ENCODE data around the gene AHNAK2.
"Not testable (repeated sequence)": the region's sequence is repeated elsewhere in the genome, so short reads cannot be mapped to it uniquely, and the experiment has no call there.

AHNAK2 gene

DNA sequence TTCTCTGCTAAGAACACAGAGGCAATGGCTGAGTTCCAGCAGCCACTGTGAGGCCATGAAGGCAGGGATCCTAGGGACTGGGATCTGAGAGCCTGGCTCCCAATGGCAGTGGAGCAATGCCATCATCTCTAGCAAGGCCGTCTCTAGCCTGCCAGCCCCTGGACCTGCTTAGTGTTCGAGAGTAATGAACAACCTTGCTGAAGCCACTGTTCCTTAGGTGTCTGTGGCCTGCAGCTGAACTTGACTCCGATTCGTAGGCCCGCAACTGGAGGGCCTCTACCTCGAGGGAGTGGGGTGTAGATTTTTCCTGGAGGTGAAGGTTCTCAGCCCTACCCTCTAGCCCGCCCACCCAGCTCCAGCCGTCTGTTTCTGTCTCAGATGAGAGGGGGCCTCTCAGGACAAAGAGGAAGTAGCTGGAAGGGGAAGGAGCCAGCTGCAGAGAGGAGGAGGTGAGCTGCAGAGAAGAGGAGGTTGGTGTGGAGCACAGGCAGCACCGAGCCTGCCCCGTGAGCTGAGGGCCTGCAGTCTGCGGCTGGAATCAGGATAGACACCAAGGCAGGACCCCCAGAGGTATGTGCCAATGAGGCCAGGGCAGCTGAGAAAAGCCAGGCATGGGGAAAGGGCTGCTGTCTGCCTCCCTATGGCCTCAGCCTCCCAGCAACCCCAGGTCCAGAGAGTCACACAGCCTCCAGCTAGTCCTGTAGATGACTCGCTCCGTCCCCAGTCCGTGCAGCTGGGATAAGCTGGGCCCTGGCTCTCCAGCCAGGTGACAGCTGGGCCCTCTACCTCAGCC is 53.6 kb downstream of the AHNAK2 start, which contains the start of gene PLD4:
Gene PLD4, plus strand, starts transcription at position 459 of the 793 bp plus-strand sequence. CDS start 2,262 bp downstream, outside the sequence.
- FAIRE-seq: no peak

DNA sequence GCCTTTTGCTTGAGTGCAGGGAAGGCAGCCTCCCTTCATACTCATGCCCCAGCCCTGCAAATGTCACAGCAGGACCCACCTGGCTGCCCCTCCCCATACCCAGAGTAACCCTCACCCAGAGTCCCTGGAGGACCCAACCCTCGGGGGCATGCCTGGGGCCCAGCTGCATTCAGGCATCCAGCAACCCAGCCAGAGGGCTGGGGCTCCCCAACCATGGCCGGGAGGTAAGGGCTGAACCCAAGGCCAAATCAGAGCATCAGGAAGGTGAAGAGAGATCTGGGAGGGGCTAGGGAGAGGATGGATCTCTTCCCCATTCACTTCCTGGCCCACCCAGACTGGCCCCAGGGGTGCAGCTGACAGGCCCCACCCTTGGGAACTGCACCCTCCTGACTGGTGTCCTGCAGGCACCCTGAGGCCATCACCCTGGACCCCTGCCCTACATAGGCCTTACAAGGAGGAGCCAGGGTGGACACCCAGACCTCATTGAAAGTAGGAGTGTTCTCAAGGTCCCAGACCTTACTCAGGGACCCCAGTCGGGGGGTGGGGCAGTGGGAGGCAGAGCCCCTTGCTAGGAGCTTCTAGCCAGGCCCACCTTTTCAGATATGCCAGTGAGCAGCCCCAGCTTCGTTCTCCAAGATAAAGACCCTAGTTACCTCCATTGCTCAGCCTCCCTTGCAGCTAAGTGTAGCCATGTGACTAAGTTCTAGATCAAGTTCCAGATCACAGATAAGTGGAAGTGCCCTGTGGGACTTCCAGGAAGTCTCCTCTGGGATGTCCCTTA is 54.3 kb downstream of the AHNAK2 start:
- FAIRE-seq: no peak

DNA sequence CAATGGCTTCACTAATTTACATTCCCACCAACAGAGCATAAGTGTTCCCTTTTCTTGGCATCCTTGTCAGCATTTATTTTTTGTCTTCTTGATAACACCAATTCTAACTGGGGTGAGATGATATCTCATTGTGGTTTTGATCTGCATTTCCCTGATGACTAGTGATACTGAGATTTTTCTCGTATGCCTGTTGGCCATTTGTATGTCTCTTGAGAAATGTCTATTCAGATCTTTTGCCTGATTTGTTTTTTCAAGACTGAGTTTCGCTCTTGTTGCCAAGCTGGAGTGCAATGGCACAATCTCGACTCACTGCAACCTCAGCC is 58.2 kb downstream of the AHNAK2 start:
- no peak for FAIRE-seq

DNA sequence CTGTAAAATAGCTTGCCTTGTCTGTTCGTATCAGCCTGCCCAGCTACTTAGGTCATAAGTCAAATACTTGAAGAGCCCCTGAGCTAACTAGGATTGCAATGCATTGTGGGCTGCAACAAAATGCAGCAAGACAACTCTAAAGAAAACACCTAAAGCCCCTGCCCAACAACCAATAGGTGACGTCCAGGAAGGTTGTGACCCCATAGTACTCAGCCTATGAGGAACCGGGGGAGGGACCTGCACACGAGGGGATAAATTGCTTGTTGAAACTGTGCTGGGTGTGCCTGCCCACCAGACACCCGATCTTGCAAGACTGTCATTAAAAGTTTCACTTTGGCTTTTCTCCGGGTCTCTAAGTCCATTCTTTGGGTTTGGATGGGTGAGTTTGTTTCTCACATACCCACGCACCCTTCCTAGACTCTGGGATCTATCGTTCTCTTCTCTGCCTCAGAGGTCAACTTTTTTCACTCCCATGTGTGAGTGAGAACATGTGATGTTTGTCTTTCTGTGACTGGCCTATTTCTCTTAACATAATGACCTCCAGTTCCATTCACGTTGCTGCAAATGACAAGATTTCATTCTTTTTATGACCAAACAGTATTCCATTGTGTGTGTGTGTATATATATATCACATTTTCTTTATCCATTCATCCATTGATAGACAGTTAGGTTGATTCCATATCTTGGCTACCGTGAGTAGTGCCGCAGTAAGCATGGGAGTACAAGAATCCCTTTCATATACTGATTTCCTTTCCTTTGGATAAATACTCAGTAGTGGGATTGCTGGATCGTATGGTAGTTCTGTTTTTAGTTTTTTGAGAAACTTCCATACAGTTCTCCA is 58.8 kb downstream of the AHNAK2 start:
- not testable (repeated sequence) for FAIRE-seq

DNA sequence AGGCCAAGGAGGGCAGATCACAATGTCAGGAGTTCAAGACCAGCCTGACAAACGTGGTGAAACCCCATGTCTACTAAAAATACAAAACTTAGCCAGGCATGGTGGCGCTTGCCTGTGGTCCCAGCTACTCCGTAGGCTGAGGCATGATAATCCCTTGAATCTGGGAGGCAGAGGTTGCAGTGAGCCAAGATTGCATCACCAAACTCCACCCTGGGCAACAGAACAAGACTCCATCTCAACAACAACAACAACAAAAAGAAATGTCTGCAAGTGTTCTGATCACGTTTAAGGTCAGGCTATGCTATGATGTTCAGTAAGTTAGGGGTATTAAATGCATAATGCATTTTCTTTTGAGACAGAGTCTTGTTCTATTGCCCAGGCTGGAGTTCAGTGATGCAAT is 60.2 kb downstream of the AHNAK2 start:
- FAIRE-seq: no peak

DNA sequence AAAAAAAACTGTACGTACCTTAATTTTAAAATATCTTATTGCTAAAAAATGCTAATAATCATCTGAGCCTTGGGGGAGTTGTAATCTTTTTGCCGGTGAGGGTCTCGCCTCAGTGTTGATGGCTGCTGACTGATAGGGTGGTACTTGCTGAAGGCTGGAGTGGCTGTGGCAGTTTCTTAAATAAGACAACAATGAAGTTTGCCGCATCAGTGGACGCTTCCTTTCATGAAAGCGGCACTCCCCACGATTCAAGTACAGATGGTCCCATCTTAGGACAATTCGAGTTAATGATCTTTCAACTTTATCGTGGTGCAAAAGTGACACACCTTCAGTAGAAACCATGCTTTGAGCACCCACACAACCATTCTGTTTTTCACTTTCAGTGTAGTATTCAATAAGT is 61.1 kb downstream of the AHNAK2 start:
- no peak for FAIRE-seq

DNA sequence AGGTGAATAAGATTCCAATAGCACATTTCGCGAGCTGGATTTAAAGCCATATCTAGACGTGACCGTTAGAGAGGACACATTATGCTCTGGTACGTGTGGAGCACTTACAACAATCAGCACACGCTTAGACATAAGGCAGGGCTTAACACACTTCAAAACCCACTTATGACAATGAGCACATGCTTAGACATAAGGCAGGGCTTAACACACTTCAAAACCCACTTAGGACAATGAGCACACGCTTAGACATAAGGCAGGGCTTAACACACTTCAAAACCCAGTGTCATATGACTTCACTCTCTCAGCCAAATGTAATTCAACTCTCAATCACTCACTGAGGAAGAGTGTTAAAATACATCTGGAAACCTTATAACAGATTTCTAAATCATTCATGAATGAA is 64.7 kb downstream of the AHNAK2 start:
- FAIRE-seq: no peak

DNA sequence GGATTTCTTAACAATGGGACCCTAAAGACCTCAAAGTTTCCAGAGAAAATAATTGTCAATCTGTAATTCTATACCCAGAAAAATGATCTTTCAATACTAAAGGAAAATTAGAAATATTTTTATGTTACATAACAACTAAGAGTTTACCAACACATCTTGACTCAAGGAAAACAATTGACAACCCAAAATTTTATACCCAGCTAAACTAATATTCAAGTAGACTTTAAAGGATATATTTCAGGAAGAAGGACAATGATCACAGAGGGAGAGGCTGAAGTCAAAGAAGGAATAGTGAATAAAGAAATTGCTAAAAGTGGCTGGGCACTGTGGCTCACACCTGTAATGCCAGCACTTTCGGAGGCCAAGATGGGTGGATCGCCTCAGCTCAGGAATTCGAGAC is 66.1 kb downstream of the AHNAK2 start:
- FAIRE-seq: no peak

DNA sequence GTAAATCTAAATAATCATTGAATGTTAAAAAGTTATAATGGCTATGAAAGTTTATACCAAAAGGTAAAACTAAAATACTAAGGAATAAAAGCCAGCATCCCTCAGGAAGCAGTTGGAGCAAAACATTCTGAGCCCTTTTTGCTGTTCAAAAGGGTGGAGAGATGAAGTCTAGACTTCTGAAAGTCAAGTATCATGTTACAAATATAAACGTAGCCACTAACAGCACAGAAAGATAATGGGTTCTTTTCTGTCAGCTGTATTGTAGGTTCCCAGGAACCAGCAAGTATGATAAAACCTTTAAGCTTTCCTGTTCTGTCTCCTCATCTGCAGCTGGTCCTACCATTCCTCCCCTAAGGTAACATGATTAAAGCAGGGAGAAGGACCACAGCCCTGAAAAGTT is 69.9 kb downstream of the AHNAK2 start:
- no peak for FAIRE-seq

DNA sequence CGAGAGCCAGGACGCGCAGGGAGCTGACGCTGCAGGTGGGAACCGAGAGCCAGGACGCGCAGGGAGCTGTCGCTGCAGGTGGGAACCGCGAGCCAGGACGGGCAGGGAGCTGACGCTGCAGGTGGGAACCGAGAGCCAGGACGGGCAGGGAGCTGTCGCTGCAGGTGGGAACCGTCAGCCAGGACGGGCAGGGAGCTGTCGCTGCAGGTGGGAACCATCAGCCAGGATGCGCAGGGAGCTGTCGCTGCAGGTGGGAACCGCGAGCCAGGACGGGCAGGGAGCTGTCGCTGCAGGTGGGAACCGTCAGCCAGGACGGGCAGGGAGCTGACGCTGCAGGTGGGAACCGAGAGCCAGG is 72.6 kb downstream of the AHNAK2 start:
- not testable (repeated sequence) for FAIRE-seq

DNA sequence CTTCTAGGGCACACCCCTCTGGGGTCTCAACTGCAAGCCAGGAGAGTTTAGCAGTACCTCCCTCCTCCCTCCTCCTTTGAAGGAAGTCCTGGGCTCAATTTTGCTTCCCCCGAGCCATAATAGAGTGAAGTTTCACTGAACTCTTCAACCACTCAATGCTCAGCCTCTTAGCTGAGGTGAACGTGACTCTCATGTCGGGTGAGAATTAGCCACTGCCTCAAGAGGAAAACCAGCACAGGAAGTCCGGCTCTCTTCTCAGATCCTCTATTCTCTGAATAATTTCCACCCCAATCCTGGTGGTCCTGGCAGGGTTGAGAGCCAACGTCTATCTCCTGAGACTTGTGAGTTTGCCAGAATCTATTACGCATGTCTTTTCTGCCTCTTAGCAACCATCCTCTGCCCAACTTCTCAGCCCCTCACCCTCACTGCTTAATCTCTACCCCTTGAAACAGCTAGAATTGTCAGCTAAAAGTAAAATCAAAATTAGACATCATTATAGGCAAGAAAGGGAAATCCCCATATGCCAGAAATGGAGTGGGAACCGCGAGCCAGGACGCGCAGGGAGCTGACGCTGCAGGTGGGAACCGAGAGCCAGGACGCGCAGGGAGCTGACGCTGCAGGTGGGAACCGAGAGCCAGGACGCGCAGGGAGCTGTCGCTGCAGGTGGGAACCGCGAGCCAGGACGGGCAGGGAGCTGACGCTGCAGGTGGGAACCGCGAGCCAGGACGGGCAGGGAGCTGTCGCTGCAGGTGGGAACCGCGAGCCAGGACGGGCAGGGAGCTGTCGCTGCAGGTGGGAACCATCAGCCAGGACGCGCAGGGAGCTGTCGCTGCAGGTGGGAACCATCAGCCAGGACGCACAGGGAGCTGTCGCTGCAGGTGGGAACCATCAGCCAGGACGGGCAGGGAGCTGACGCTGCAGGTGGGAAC is 73.3 kb downstream of the AHNAK2 start:
- not testable (repeated sequence) for FAIRE-seq

DNA sequence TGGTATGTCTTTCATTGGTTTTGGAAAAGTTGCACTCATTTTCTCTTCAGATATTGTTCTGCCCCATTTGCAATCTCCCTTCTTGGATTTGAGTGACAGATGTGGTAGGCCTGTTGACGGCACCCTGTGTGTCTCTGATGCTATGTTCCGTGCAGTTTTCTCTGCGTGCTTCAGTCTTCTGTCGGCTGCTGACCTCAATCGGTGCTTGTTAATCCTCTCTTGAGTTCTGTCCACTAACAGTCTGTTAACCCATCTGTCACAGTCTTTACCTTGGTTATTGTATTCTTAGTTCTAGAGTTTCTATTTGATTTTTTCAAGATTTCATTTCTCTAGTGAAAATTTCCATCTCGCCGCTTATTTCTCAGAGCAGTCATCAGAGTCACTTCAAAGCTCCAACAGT is 74.2 kb downstream of the AHNAK2 start:
- FAIRE-seq: no peak

DNA sequence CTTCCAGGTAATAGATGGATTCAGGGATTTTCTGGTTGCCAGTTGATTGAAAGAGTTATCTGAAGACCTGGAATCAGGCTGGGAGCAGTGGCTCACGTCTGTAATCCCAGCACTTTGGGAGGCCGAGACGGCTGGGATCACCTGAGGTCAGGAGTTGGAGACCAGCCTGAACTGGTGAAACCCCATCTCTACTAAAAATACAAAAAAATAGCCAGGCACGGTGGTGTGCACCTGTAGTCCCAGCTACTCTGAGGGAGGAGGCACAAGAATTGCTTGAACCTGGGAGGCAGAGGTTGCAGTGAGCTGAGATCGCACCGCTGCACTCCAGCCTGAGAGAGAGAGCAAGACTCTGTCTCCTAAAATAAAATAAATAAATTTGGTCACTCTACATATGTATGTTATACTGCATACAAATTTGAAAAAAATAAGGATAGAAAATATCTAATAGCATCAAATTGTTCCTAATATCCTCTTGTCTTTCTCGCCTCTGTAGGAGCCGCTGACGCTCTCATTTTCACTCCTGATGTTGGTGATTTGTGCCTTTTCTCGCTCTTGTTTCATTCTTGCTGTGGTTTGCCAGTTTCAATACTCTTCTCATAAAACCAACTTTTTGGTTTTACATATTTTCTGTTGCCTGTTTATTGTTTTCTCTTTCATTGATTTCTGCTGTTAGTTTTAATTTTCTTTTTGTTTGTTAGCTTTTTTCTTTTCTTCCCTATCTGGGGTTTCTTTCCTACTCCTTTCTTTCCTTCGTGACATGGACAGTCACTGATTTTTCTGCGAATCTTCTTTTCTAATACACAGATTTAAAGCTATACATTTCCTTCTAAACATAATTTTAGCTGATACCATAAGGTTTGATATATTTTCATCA is 77.3 kb downstream of the AHNAK2 start:
- FAIRE-seq: no peak

DNA sequence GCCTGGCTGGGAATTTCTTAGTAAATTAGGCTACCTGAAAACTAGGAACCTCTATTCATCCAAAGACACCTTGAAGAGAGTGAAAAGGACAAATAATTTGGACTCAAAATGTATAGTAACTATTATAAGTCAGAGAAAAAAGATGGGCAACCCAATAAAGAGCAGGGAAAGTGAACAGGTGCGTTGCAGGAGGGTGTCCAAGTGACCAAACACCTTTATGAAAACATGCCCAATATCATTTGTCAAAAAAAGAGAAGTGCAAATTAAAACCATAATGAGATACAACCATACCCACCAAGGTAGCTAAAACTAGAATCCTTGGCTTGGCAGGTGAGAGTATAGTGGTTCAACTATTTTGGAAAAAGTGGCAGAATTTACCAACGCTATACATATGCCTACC is 78.4 kb downstream of the AHNAK2 start:
- no peak for FAIRE-seq

DNA sequence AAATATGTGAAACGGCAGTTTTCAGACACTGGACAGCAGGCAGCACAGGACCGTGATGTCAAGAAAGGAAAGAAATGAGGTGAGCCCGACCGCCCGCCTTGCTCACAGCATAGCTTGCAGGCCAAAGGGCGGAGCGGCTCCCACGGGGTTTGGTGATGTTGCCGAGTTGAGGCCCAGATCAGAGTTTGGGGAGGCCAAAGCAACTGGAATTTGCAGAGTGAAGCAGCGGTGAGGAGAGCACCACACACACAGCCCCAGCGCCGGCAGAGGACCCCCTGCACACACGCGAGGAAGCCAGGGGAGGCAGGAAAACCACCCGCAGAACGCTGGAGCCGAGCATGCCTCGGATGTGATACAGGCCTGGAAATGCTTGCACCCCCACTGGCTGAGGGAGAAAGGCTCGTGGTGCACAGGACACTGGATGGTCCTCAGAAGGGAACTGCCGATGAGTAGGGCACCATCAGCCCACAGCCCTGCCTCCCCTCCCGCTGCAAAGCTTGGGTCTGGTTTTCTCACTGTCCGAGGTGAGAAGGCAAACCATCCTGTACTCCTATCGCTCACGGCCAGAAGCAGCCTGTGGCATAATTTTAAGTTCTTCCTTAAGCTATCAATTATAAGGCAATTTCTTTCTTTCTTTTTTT is 79.2 kb downstream of the AHNAK2 start:
- FAIRE-seq: no peak

DNA sequence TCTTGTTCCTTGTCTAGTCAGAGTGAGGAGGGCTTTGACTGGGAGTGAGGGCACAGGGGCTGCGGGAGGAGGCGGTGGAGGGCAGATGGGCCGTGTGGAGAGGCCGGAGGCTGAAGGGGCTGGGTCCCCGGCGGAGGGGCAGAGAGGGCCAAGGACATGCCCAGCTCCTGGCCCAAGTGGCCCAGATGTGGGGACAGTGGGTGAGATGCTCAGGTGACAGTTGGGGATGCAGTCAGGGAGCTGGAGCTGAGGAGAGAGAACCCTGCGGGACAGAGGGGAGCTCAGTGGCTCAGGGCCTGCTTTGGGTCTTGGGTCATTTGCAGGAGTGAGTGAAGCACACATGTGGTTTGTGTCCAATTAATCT is 80.0 kb downstream of the AHNAK2 start:
- no peak for FAIRE-seq

DNA sequence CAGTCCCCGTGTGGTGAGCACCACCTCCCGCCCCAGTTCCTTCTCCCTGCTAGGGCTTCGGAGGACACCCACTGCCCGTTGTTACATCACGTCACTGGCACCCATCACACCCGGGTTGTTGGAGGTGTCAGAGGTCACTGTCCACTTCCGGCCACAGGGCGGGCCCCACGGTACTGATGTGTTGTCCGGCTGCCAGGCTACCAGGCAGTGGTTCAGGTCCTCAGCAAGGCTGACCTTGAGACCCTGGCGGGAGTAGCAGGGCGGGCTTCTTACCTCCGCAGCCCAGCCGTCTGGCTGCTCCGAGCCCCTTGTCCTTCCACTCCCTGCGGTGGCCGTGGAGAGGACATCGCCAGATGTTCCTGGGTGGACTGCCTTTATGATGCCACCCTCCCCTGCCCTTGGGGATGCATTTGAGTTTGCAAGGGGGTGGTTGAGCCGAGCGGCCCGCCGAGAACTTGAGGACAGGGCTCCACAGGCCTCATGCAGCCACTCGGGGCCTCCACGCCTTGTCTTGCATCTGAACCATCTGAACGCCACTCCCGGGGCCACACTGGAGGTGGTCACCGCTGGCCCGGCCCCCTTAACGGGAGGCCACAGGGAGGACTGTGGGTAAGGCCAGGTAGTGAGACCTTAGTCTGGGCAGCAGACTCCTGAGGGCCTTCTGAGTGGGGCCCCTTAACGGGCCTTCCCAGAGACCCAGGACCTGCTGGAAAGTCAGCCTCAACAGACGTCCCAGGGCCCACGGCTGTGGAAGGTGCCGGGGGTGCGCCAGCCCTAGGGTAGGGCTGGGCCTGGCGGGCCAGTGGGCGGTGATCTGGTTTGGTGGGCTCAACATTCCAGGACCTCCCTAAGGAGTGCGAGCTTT is 80.6 kb downstream of the AHNAK2 start:
- FAIRE-seq: no peak

DNA sequence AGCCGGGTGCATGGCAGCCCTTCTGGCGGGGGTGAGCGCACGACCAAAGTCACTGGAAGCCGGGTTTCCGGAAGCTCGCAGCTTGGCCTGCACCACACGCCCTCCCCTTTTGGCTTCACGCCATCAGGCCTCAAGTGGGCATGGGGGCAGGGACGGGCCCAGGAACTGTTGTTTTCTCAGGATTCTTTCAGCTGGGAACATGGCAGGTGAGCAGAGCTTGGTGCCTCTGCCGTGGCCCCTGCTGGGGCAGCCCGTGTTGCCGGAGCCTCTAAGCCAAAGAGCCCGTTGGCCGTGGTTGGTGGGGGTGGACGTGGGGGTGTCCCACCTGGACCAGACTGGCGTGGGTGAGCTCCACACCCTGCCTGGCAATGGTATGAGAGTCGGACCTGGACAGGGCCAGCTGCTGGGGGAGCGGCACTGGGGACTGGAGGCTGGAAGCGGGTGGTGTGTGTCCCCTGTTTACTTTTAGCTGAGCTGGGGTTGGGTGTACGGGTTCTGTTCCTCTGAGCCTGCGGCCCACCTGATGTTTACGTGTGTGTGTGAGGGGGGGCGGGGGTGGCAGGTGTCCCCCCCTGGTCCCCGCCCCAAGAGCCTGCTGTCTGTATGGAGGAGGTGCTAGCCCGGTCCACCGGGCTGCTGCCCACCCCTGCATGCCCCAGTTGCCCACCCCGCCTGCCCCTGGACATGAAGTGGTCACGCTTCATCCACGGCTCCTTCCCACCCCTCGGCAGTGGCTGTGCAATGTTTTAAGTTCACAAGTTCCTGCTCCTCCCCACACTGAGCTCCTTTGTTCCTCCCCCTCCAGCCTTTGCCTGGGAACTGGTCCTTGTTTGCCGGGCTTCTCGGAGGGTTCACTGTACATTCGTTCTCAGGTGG is 82.2 kb downstream of the AHNAK2 start:
- FAIRE-seq: no peak

All from colon (tissue), 2 donors.